Cardiac atrium fibroblast (primary cell): Measurements from ENCODE around the gene PIN1. TPM values are rescaled to one million over a fixed set of nuclear protein-coding genes. Genes with fewer than 3 reads are reported as not detected.

Source experiments
- total RNA-seq: library from RNA; depleted of rRNA; stranded (reverse); fragments of >200 nt; gene quantifications from 2 replicates; pipeline ENCODE4 v1.2.3, GENCODE V29; 2015

Gene PIN1
- 88.3 and 124 TPM in 2 replicates for total RNA-seq

DNA sequence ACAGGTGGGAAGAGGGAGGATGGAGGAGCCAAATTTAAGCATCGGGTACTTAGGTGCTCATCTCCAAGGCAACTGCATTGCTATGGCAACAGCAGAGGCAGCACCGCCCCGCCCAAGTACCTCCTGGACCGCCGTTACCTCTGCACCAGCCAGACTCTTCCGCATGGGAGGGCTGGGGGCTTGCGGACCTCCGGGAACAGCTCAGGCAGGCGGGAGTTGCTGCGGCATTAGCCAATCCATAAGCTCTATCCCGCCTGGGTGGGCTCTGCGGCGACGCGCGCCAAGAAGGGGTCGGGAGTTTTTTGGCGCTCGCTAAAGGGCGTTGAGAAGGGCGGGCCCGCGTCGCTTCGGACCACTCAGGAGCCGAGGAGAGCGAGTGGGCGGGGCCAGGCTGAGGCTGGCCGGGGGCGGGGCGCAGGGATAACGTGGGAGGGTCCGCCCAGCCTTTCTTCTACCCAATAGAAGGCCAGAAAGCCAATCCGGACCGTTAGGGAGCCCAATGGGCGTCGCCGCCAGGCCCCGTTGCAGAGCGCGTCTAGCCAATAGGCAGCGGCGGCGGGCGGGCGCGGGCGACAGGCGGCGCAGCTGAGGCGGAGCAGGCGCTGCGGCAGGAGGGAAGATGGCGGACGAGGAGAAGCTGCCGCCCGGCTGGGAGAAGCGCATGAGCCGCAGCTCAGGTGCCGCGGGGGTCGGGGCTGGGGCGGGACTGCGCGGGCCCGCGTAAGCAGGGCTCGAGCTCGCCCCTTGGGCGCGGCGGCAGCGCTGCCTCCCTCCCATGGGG lies at the start of gene PIN1:
PIN1 (plus strand) TSS at position 593 of the 781 bp plus-strand sequence; CDS start at position 620, 27 bp downstream.

DNA sequence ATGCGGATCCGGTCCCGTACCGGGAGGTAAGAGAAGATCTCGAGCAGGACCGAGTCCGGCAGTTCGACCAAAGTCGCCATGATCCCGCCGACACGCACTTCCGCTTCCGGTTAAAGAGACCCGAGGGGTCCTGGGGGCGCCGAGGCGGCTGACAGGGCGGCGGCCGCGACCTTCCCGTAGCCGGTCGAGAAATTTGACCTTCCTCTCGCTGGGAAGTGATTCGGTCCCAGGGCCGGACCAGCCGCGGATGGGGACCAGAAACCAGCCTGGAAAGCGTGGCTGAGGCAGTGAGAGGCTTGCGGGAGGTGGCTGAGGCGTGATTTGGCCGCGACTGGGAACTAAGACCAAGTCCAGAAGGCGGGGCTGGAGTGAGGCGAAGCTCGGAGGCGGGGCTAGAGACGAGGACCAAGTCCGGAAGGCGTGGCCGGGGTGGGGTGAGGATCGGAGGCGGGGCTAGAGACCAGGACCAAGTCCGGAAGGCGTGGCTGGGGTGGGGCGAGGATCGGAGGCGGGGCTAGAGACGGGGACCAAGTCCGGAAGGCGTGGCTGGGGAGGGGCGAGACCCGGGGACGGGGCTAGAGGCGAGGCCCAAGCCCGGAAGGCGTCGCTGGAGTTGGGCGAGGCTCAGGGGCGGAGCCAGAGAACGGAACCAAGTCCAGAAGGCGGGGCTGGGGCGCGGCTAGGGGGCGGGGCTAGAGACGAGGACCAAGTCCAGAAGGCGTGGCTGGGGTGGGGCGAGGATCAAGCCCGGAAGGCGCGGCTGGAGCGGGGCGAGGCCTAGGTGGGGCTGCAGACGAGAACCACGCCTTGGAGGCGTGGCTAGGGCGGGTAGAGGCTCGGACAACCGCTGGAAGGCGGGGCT lies 16.2 kb upstream of the PIN1 start, which contains the start of gene FBXL12:
FBXL12 (minus strand) TSS at position 346 of the 862 bp plus-strand sequence; CDS start at position 80, 266 bp downstream.

DNA sequence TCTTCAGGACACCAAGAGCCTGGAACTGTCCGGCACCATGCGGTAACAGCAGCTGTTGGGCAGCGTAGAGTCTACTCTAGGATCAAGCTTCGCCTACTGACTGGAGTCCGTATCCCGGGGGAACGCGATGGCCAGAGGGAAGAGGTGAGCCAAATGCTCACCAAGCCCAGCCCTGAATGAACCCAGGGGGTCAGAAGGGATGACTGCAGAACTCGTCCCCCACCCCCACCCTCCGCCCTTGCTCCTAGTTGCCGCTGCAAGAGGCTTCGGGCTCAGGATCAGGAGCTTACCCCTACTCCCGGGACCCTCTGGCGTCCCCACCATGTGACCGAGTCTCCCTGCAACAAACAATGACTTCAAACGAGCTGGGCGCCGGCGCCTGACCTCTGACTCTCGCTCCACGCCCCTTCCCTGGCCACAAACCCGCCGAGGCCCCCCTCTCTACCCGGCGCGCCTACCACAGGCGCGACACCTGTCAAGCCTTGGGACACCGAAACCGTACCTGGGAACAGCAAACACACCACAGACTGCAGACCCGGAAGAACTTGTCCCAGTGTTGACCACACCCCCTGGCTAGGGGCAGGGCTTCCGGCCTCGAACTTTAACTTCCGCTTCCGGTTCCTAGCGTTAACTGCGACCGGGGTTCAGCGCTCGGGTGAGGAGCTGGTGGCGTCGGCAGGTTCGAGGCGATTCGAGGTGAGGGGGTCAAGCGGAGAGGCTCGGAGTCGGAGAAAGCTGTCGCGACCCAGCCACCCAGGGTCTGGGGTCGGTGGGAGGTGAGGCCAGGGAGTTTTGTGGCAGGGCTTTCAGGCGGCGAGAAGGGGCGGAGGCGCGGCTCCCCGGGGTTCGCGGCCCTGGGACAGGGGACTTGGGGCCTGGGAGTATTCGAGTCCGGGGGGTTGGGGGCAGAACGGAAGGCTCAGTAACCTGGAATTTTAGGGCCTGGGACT lies 7.6 kb upstream of the PIN1 start, which contains the start of gene UBL5:
UBL5 (plus strand) TSS at position 630 of the 950 bp plus-strand sequence. CDS start 420 bp downstream, outside the sequence.

Other genes with a start within 250 kb of the PIN1 start
- gene ZNF561, start 214.1 kb upstream of the PIN1 start, total RNA-seq: 19.3 and 20.6 TPM in 2 replicates
- gene ZNF562, start 160.2 kb upstream of the PIN1 start, total RNA-seq: 25.3 and 29.2 TPM in 2 replicates
- 2.3 and 8.3 TPM in 2 replicates for gene ZNF846, start 66.6 kb upstream of the PIN1 start, total RNA-seq
- 31.8 and 33.0 TPM in 2 replicates for gene FBXL12, start 16.2 kb upstream of the PIN1 start, total RNA-seq
- gene UBL5, start 7.4 kb upstream of the PIN1 start, total RNA-seq: 563 and 930 TPM in 2 replicates
- 12.0 and 53.4 TPM in 2 replicates for gene OLFM2, start 101.2 kb downstream of the PIN1 start, total RNA-seq
- 70.0 and 81.8 TPM in 2 replicates for gene COL5A3, start 175.2 kb downstream of the PIN1 start, total RNA-seq
- not detected in 2 replicates for gene RDH8, start 178.2 kb downstream of the PIN1 start, total RNA-seq